A549 (cell line): ENCODE results near the gene RUNX2.

ENCODE experiments used
- BHLHE40 ChIP-seq: IDR thresholded peaks from 2 replicates; pipeline ENCODE4 v1.6.1; 2012; ENCODE audit warnings: low read depth, low read length, inconsistent platforms
- CBX2 ChIP-seq: fragments of 200-600 bp; sonication (generic); IDR thresholded peaks from 2 replicates; pipeline ENCODE4 v1.6.1; 2016; ENCODE audit warnings: low read depth, mild to moderate bottlenecking, borderline replicate concordance
- EP300 ChIP-seq, 2 experiments: fragments of >200 bp; sonication (Bioruptor Twin); formaldehyde crosslinking; IDR thresholded peaks; 2 replicates in 1 of 2; 3 replicates in 1 of 2; pipeline ENCODE4 v1.6.1; 2016 to 2017
- HOXB13 ChIP-seq: fragments of 250-450 bp; sonication (Bioruptor Pico); IDR thresholded peaks from 2 replicates; pipeline ENCODE4 v1.5.0; 2020; ENCODE audit warnings: low read depth, mild to moderate bottlenecking, moderate library complexity
- MAFK ChIP-seq: fragments of 450-650 bp; IDR thresholded peaks from 2 replicates; pipeline ENCODE4 v1.6.1; 2014; ENCODE audit not compliant: partially characterized antibody
- MYC ChIP-seq: IDR thresholded peaks from 2 replicates; pipeline ENCODE4 v1.6.1; 2012; ENCODE audit warnings: mild to moderate bottlenecking, inconsistent platforms, low read length, improper control_type of control experiment, borderline replicate concordance
- NFE2L2 ChIP-seq: fragments of 150-350 bp; conservative IDR thresholded peaks from 2 replicates; pipeline ENCODE4 v1.6.1; 2014; ENCODE audit warnings: low read length
- NPAS2 ChIP-seq: fragments of 250-450 bp; sonication (Bioruptor Pico); IDR thresholded peaks from 2 replicates; pipeline ENCODE4 v1.8.0; 2022; ENCODE audit warnings: mild to moderate bottlenecking, moderate library complexity, borderline replicate concordance
- POLR2A ChIP-seq: IDR thresholded peaks from 2 replicates; pipeline ENCODE4 v1.6.1; 2012; ENCODE audit warnings: mild to moderate bottlenecking, low read length
- RAD21 ChIP-seq, 2 experiments: fragments of >200 bp in 1 of 2; sonication (Bioruptor Twin) in 1 of 2; formaldehyde crosslinking in 1 of 2; IDR thresholded peaks in 1 of 2; conservative IDR thresholded peaks in 1 of 2; 2 replicates in 1 of 2; 3 replicates in 1 of 2; pipeline ENCODE4 v1.6.1; 2012 to 2018; ENCODE audit warnings: inconsistent platforms in 1 of 2
- RFX5 ChIP-seq: fragments of 450-650 bp; IDR thresholded peaks from 2 replicates; pipeline ENCODE4 v1.7.1; 2014; ENCODE audit warnings: antibody characterized with exemption, mild to moderate bottlenecking, moderate library complexity
- TF ChIP-seq, protein P1 (sequence below): fragments of >200 bp; sonication (Bioruptor Twin); formaldehyde crosslinking; IDR thresholded peaks from 3 replicates; pipeline ENCODE4 v1.5.1; 2016
- TF ChIP-seq, protein P2 (sequence below): IDR thresholded peaks from 2 replicates; pipeline ENCODE4 v1.6.1; 2012

DNA sequence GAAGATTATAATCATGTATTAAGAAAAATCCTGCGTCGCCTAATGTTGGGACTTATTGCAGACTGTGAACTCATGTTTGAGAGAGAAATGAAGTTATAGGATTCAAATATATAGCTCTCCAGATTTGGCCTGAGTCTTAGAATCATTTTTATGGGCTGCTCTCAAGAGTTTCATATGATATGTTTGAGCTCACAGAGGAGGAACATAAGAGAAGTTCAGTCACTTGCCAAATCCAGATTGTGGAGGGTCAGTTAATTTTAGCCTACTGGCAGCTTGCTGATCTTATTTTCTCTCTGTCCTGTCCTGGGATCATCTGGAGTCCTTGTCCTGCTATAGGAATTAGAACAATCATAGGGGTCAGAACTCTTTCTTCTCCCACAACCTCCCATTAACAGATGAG lies 235.7 kb downstream of the RUNX2 start:
- TF ChIP-seq, protein P1, sequence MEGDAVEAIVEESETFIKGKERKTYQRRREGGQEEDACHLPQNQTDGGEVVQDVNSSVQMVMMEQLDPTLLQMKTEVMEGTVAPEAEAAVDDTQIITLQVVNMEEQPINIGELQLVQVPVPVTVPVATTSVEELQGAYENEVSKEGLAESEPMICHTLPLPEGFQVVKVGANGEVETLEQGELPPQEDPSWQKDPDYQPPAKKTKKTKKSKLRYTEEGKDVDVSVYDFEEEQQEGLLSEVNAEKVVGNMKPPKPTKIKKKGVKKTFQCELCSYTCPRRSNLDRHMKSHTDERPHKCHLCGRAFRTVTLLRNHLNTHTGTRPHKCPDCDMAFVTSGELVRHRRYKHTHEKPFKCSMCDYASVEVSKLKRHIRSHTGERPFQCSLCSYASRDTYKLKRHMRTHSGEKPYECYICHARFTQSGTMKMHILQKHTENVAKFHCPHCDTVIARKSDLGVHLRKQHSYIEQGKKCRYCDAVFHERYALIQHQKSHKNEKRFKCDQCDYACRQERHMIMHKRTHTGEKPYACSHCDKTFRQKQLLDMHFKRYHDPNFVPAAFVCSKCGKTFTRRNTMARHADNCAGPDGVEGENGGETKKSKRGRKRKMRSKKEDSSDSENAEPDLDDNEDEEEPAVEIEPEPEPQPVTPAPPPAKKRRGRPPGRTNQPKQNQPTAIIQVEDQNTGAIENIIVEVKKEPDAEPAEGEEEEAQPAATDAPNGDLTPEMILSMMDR: no peak
- TF ChIP-seq RAD21 (conservative IDR thresholded peaks at IDR 0.05 in 1 of 2, IDR thresholded peaks at IDR 0.05 in 1 of 2) (no peak), MYC (no peak), CBX2 (no peak), NPAS2 (CRISPR knock-in tag) (no peak), POLR2A (no peak), HOXB13 (CRISPR knock-in tag) (no peak), MAFK (no peak), BHLHE40 (no peak), RFX5 (no peak), NFE2L2 (no peak), EP300 (IDR thresholded peaks at IDR 0.05) (no peak)
- TF ChIP-seq, protein P2, sequence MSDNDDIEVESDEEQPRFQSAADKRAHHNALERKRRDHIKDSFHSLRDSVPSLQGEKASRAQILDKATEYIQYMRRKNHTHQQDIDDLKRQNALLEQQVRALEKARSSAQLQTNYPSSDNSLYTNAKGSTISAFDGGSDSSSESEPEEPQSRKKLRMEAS: no peak
